ENCODE results near the gene MCHR2. TPM values are rescaled to one million over a fixed set of nuclear protein-coding genes. Genes with fewer than 3 reads are reported as not detected.

The MCHR2 gene
- polyA plus RNA-seq, 3 donors from 2014 or later, result not detected

- no peak overlapping the region for H3K4me3 Mint-ChIP-seq
- no peak overlapping the region for H3K27ac Mint-ChIP-seq
- no peak for DNase-seq
- H3K4me1 Mint-ChIP-seq, result no peaks in the 10 kb centered on the region
- H3K9me3 Mint-ChIP-seq, result peaks cover 0 to 4% (median 0%) of the 10 kb centered on the region in 6 donors
- H3K27me3 Mint-ChIP-seq (ENCODE audit: low read depth in 3 of 3), result peaks cover 0 to 4% (median 1%) of the 10 kb centered on the region in 3 donors
- H3K36me3 Mint-ChIP-seq, result no peaks in the 10 kb centered on the region
Observed at GRCh38 chr6:99967052-99967451, 27.0 kb downstream of the MCHR2 start.

GRCh38 chr6:99960027-99960426, 34.0 kb downstream of the MCHR2 start:
- Mint-ChIP-seq H3K27ac (no peak overlapping the region), H3K9me3 (peaks cover 10 to 32% (median 21%) of the 10 kb centered on the region in 6 donors), H3K4me1 (no peaks in the 10 kb centered on the region), H3K36me3 (no peaks in the 10 kb centered on the region), H3K27me3 (ENCODE audit: low read depth in 3 of 3) (no peaks in the 10 kb centered on the region), H3K4me3 (no peak overlapping the region)
- DNase-seq, result no peak

GRCh38 chr6:99951016-99951805, 42.8 kb downstream of the MCHR2 start:
- H3K4me3 Mint-ChIP-seq, result no peak overlapping the region
- H3K36me3 Mint-ChIP-seq, result no peaks in the 10 kb centered on the region
- DNase-seq, result no peak
- H3K9me3 Mint-ChIP-seq, result peaks cover 0 to under 1% (median 0%) of the 10 kb centered on the region in 6 donors
- H3K27ac Mint-ChIP-seq, result no peak overlapping the region
- H3K4me1 Mint-ChIP-seq, result no peaks in the 10 kb centered on the region
- H3K27me3 Mint-ChIP-seq (ENCODE audit: low read depth in 3 of 3), result no peaks in the 10 kb centered on the region

GRCh38 chr6:99946005-99946404, 48.0 kb downstream of the MCHR2 start:
- no peaks in the 10 kb centered on the region for H3K27me3 Mint-ChIP-seq (ENCODE audit: low read depth in 3 of 3)
- no peaks in the 10 kb centered on the region for H3K36me3 Mint-ChIP-seq
- H3K4me1 Mint-ChIP-seq, result no peaks in the 10 kb centered on the region
- peaks cover 0 to 13% (median 2%) of the 10 kb centered on the region in 6 donors for H3K9me3 Mint-ChIP-seq
- DNase-seq, result no peak
- H3K27ac Mint-ChIP-seq, result no peak overlapping the region
- H3K4me3 Mint-ChIP-seq, result no peak overlapping the region

- H3K4me1 Mint-ChIP-seq, result no peaks in the 10 kb centered on the region
- no peak overlapping the region for H3K4me3 Mint-ChIP-seq
- H3K9me3 Mint-ChIP-seq, result peaks cover 0 to 19% (median 3%) of the 10 kb centered on the region in 6 donors
- DNase-seq, result no peak
- no peak overlapping the region for H3K27ac Mint-ChIP-seq
- no peaks in the 10 kb centered on the region for H3K36me3 Mint-ChIP-seq
- H3K27me3 Mint-ChIP-seq (ENCODE audit: low read depth in 3 of 3), result peaks cover 0 to 4% (median 0%) of the 10 kb centered on the region in 3 donors
Observed at GRCh38 chr6:99943846-99944245, 50.2 kb downstream of the MCHR2 start.

GRCh38 chr6:99940582-99940981, 53.4 kb downstream of the MCHR2 start:
- H3K27me3 Mint-ChIP-seq (ENCODE audit: low read depth in 3 of 3), result peaks cover 0 to 7% (median 2%) of the 10 kb centered on the region in 3 donors
- no peak overlapping the region for H3K4me3 Mint-ChIP-seq
- H3K27ac Mint-ChIP-seq, result no peak overlapping the region
- no peaks in the 10 kb centered on the region for H3K4me1 Mint-ChIP-seq
- H3K36me3 Mint-ChIP-seq, result no peaks in the 10 kb centered on the region
- peaks cover 0 to 19% (median 3%) of the 10 kb centered on the region in 6 donors for H3K9me3 Mint-ChIP-seq
- DNase-seq, result no peak

GRCh38 chr6:99933129-99933528, 60.9 kb downstream of the MCHR2 start:
- Mint-ChIP-seq H3K9me3 (peaks cover 0 to 6% (median 3%) of the 10 kb centered on the region in 6 donors), H3K36me3 (no peaks in the 10 kb centered on the region), H3K27ac (no peak overlapping the region), H3K4me1 (no peaks in the 10 kb centered on the region), H3K27me3 (ENCODE audit: low read depth in 3 of 3) (peaks cover 0 to 6% (median 2%) of the 10 kb centered on the region in 3 donors), H3K4me3 (no peak overlapping the region)
- no peak for DNase-seq

- H3K4me1 Mint-ChIP-seq, result no peaks in the 10 kb centered on the region
- no peak for DNase-seq
- peaks cover 0 to 5% (median under 1%) of the 10 kb centered on the region in 6 donors for H3K9me3 Mint-ChIP-seq
- H3K27me3 Mint-ChIP-seq (ENCODE audit: low read depth in 3 of 3), result peaks cover 2 to 5% (median 3%) of the 10 kb centered on the region in 3 donors
- H3K27ac Mint-ChIP-seq, result no peak overlapping the region
- no peaks in the 10 kb centered on the region for H3K36me3 Mint-ChIP-seq
- no peak overlapping the region for H3K4me3 Mint-ChIP-seq
Observed at GRCh38 chr6:99912657-99913056, 81.4 kb downstream of the MCHR2 start.

- H3K4me3 Mint-ChIP-seq, result no peak overlapping the region
- peaks cover 0 to 5% (median under 1%) of the 10 kb centered on the region in 6 donors for H3K9me3 Mint-ChIP-seq
- peaks cover 2 to 11% (median 2%) of the 10 kb centered on the region in 3 donors for H3K27me3 Mint-ChIP-seq (ENCODE audit: low read depth in 3 of 3)
- H3K27ac Mint-ChIP-seq, result no peak overlapping the region
- DNase-seq, result no peak
- no peaks in the 10 kb centered on the region for H3K36me3 Mint-ChIP-seq
- no peaks in the 10 kb centered on the region for H3K4me1 Mint-ChIP-seq
Observed at GRCh38 chr6:99905209-99906106, 88.6 kb downstream of the MCHR2 start.

- Mint-ChIP-seq H3K27me3 (ENCODE audit: low read depth in 3 of 3) (peaks cover 0 to 9% (median 5%) of the 10 kb centered on the region in 3 donors), H3K4me1 (no peaks in the 10 kb centered on the region), H3K27ac (no peak overlapping the region), H3K36me3 (no peaks in the 10 kb centered on the region), H3K4me3 (no peak overlapping the region), H3K9me3 (peaks cover 0 to 6% (median 0%) of the 10 kb centered on the region in 6 donors)
- no peak for DNase-seq
Observed at GRCh38 chr6:99901596-99902384, 92.2 kb downstream of the MCHR2 start.

GRCh38 chr6:99894815-99895214, 99.2 kb downstream of the MCHR2 start:
- no peaks in the 10 kb centered on the region for H3K36me3 Mint-ChIP-seq
- no peak for DNase-seq
- H3K27ac Mint-ChIP-seq, result no peak overlapping the region
- peaks cover 0 to 3% (median 0%) of the 10 kb centered on the region in 6 donors for H3K9me3 Mint-ChIP-seq
- no peaks in the 10 kb centered on the region for H3K4me1 Mint-ChIP-seq
- H3K27me3 Mint-ChIP-seq (ENCODE audit: low read depth in 3 of 3), result peaks cover 0 to 6% (median 2%) of the 10 kb centered on the region in 3 donors
- no peak overlapping the region for H3K4me3 Mint-ChIP-seq

GRCh38 chr6:99887066-99887465, 107.0 kb downstream of the MCHR2 start:
- Mint-ChIP-seq H3K27me3 (ENCODE audit: low read depth in 3 of 3) (peaks cover 0 to 2% (median 0%) of the 10 kb centered on the region in 3 donors), H3K27ac (no peak overlapping the region), H3K36me3 (no peaks in the 10 kb centered on the region), H3K4me1 (no peaks in the 10 kb centered on the region), H3K9me3 (peaks cover 0 to 2% (median 0%) of the 10 kb centered on the region in 6 donors), H3K4me3 (no peak overlapping the region)
- no peak for DNase-seq

- no peaks in the 10 kb centered on the region for H3K36me3 Mint-ChIP-seq
- no peak overlapping the region for H3K27ac Mint-ChIP-seq
- no peak for DNase-seq
- H3K27me3 Mint-ChIP-seq (ENCODE audit: low read depth in 3 of 3), result peaks cover 0 to 2% (median 0%) of the 10 kb centered on the region in 3 donors
- no peak overlapping the region for H3K4me3 Mint-ChIP-seq
- no peaks in the 10 kb centered on the region for H3K4me1 Mint-ChIP-seq
- peaks cover 0 to 2% (median 0%) of the 10 kb centered on the region in 6 donors for H3K9me3 Mint-ChIP-seq
Observed at GRCh38 chr6:99885051-99885450, 109.0 kb downstream of the MCHR2 start.

Data from immature natural killer cell (primary cell).